ENCODE results near the gene MKKS.
A peak's percentile ranks its signal among the peaks of the same experiment; 100 is the strongest.

MKKS gene

DNA sequence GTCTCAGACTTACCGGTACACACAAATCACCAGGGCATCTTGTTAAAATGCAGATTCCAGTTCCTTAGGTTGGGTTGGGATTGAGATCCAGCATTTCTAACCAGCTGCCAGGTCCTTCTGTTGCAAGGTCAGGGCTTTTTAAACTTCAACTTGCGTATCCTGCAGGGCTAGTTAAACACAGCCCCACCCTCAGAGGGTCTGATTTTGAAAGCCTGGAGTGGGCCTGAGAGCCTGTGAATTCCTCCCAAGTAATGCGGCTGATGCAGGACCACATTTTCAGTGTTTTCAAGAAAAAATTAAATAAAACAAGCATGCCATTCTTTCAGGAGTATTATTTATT lies 65.3 kb downstream of the MKKS start:
- DNase-seq (ENCODE audit: low spot score) = no peak

DNA sequence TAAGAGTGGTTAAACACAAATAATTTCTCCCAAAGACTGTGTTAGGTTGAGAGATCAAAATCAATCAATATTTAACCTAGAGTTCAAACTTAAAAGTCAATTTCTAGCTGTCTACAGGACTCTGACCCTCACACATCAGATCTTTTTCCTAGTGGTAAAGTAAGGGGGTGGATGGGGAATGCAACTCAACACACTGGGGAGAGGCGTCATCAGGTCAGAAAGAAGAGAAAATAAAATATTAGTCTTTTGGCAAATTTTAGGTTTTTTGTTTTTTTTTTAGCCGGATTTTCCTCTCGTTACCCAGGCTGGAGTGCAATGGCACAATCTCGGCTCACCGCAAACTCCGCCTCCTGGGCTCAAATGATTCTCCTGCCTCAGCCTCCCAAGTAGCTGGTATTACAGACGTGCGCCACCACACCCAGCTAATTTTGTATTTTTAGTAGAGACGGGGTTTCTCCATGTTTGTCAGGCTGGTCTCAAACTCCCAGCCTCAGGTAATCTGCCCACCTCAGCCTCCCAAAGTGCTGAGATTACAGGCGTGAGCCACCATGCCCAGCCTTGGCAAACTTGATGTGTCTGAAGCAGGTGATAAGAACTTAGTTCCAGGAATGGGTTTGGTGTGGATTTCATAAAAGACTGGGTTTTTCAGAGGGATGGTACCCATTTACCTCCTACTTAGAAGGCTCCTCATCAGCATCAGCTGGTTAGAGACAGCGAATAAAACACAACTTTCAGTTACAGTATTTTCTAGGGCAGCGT lies 65.9 kb downstream of the MKKS start:
- no peak for DNase-seq (ENCODE audit: low spot score)

DNA sequence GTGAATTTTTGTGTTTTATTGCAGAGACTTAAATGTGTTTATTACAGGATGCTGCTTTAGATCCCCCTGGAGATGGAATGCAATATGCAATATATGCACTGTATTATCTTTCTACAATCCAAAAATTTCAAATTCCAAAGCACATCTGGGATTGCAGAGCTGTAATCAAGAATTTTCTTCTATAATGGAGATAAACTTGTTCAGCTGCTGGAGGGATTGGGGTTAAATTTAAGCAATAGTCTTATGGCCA lies 66.4 kb downstream of the MKKS start:
- DNase-seq (ENCODE audit: low spot score) = no peak

DNA sequence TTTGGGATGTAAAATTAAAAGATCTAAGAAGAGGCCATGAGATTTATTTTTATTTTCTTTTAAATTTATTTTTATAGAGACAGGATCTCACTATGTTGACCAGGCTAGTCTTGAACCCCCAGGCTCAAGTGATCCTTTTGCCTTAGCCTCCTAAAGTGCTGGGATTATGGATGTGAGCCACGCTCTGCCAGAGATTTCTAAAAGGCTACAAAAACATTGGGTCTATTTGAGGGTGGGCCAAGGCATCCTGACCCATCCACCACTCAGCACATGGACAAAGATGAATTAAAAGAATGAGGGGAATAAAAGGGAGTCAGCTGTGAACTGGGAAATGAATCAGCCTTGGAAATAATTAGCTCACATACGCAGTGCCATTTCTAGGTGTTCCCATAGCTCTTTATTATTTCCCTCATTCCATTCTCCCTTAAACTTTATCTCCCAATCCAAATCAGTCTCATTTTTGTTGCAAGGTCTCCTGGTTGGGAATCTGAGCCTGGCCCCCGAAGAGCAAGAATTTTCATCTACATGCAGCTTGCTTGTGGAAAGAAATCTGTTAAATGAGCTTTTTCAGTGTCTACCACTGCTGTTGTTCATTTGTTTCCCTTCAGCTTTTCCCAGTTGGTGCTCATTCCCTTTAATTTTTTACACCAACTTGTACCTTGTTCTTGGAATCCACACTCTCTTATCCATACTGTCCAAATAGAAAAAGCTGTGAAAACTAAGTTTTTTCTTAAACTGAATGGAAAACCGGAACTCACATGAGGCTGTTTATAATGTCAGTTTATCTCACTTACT lies 66.9 kb downstream of the MKKS start:
- peak; percentile 14 for DNase-seq (ENCODE audit: low spot score)

DNA sequence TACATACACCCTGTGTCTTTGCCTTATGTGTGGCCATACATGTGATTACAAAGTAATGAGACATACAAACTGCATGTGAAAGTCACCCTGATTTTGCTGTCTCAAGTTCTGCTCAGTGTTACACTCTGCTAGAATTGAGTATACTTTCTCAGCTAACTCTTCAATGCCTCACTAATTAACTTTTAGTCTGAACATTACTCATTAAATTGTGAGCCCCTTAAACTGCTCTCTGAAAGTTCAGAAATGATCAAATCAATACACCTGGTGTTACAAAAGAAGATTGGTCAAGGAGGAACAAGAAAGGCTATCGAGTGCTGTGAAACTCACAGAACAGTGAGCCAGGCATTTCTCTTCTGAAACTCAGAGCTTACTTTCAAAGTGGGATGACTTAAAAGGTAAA lies 71.3 kb downstream of the MKKS start:
- no peak for DNase-seq (ENCODE audit: low spot score)

DNA sequence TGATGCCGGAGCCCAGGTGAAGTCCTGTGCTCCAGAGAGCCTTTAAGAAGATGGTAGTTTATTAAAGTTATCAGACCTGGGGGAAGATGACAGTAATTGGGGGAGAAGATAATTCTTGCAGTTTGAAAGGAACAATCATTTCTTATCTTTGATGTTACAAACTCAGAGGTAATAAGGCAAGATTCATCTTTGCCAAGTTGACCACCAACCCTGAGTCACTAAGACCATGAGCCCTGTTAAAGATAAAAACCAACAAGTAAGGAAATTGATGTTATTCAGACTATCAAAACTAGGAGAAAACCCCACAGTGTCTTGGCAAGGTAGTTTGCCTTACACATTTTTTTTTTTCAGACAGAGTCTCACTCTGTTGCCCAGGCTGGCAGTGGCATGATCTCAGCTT lies 73.1 kb downstream of the MKKS start:
- DNase-seq (ENCODE audit: low spot score) = no peak

DNA sequence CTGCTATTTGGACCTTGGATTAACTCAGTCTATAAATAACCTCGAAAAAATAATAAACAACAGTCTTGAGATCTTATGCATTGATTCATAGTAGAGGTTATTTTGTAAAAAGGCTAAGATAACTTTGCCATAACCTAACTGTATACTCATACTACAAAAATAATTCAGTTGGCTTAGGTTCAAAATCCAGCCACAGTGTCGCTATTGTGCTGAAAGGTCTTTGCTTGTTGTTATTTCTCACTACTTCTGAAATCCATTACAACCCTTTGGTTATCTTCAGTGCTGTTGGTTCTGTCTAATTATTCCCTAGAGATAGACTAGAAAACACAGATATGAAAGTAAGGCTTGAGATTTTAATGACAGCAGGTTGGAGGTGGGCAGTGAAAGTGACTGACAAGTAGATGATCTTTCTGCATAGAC lies 74.4 kb downstream of the MKKS start:
- DNase-seq (ENCODE audit: low spot score) = no peak

DNA sequence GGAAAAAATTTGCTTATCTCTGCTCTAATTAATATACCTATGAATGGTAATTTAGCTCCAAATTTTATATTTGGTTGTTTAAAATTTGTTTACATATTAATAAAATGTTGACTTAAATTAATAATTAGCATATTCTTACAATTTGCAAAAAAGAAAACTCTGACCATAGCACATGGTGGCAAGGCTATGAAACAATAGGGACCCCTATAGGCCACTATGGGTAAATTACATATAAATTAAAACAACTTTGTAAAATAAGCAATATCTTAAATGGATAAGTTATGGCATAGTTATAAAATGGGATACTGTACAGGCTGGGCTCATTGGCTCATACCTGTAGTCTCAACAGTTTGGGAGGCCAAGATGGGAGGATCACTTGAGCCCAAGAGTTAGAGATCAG lies 76.0 kb downstream of the MKKS start:
- DNase-seq (ENCODE audit: low spot score) = no peak

DNA sequence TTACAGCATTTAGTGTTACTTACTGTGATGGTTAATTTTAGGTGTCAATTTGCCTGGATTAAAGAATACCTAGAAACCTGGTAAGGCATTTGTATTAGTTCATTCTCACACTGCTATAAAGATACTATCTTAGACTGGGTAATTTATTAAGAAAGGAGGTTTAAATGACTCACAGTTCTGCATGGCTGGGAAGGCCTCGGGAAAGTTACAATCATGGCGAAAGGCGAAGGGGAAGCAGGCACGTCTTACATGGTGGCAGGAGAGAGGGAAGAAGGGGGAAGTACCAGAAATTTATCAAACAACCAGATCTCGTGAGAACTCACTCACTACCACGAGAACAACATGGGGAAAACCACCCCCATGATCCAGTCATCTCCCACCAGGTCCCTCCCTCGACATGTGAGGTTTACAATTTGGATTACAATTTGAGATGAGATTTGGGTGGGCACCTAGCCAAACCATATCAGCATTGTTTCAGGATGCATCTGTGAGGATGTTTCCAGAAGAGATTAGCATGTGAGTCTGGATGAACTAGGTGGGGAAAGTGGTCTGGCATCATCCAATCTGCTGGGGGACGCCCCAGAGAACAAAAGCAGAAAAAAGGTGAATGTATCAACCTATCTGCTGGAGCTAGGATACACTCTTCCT lies 76.8 kb downstream of the MKKS start:
- peak; percentile 71 for DNase-seq (ENCODE audit: low spot score)

DNA sequence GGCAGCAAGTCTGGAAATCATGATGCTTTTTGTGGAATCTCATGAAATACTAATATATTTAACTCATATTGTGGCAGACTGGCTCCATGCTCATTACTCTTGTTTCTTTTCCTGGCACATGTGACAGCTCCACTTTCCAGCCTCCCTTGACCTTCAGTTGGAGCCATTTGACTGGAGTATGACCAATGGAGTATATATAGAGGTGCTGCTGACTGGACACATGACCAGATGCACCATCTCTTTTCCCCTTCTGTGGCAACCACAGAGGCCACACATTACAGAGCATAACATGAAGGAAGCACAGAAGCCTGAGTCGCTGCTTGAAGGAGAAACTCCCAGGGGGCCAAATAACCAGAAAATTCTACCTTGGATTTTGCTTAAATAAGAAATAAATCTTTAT lies 77.4 kb downstream of the MKKS start:
- peak; percentile 34 for DNase-seq (ENCODE audit: low spot score)

DNA sequence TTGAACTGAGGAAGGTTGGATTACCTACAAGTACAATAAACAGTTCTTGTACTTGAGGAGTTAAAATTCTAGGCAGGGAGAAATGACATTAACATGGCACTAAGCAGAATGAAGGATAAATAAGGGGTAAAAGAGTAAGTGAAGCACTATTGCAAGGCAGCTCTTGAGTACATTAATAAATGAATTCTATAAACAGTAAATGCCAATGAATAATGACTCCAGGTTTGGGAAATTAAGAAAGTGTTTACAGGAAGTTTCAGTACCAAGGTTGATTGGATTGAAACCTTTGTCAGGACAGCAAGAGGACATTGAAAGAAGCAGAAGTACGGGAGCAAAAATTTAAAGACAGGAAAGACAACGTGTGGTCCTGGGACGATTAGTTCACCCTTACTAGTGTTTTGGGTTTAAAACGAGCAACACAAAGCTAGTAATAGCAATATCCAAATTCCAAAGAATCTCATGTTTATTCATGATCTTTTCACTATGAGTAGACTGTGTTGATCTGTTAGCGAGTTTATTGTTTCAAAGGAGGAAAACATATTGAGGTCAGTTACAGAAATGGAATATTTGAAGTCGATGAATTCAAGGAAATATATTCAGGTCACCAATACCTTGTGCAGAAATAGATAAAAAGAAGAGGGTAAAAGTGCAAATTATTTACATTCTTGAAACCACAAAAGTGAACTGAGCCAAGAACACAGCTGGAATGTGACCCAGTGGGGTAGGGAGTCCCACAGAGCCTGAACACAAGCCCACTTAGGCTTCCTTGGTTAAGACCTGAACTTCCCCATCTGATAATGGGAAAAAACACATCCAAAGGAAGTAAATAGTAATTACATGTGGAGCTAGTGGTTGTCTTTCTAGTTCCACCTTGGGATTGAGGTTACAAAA lies 80.8 kb downstream of the MKKS start:
- peak; percentile 1 for DNase-seq (ENCODE audit: low spot score)

All from kidney tubule cell (primary cell).